Psoas muscle (tissue), 8 donors: ENCODE data around the gene ZNF841. TPM values are rescaled to one million over a fixed set of nuclear protein-coding genes. Genes with fewer than 3 reads are reported as not detected.

Experiments used
- ATAC-seq, 4 donors: fragments of 200-7000 bp; cut with Tn5 transposase; one replicate each; pipeline ENCODE4 v1.9.1; 2020; ENCODE audit warnings: moderate library complexity in 3 of 4, mild to moderate bottlenecking in 2 of 4
- DNase-seq, 2 donors: peaks; one replicate each; pipeline ENCODE4 v3.0.0-alpha.2; 2020
- H3K27ac ChIP-seq: fragments of 200-600 bp; one replicate; pipeline ENCODE4 v1.8.0; 2022
- H3K27me3 ChIP-seq, 3 donors: fragments of 200-600 bp in 1 of 3; one replicate each; pipeline versions ENCODE4 v1.6.1 to v1.8.0; 2013 to 2022; ENCODE audit warnings: low read length in 2 of 3, mild to moderate bottlenecking in 2 of 3, moderate library complexity in 1 of 3; ENCODE audit not compliant: insufficient read depth in 3 of 3
- H3K36me3 ChIP-seq, 2 donors: fragments of 200-600 bp in 1 of 2; one replicate each; pipeline versions ENCODE4 v1.6.1 to v1.8.0; 2013 to 2022; ENCODE audit warnings: low read depth in 1 of 2, mild to moderate bottlenecking in 1 of 2, moderate library complexity in 1 of 2; ENCODE audit not compliant: insufficient read depth in 1 of 2
- H3K4me1 ChIP-seq: fragments of 200-600 bp; one replicate; pipeline ENCODE4 v1.8.0; 2022
- H3K4me3 ChIP-seq: fragments of 200-600 bp; one replicate; pipeline ENCODE4 v1.8.0; 2022; ENCODE audit warnings: mild to moderate bottlenecking
- H3K9me3 ChIP-seq: fragments of 200-600 bp; one replicate; pipeline ENCODE4 v1.8.0; 2022
- CTCF ChIP-seq: fragments of 200-600 bp; IDR thresholded peaks from one replicate; pipeline ENCODE4 v1.8.0; 2022; ENCODE audit warnings: antibody characterized with exemption
- WGBS, 3 donors: extraction: QIAGEN DNeasy Blood & Tissue Kit; methylation state at CpG; one replicate each; pipeline versions ENCODE4 v1.1.6 to v1.1.7; 2013; 5-methylcytosine and 5-hydroxymethylcytosine counted together
- intact Hi-C, 2 donors: fragments of 100-400 bp; cut with DNase I; formaldehyde crosslinking; loops; one replicate each; pipeline versions ENCODE4 v1.11.0 to v1.14.2; 2022
- polyA plus RNA-seq, 3 donors: library from polyadenylated mRNA; stranded (reverse); fragments of 200-250 nt; gene quantifications; one replicate each; pipeline ENCODE4 v1.2.3, GENCODE V29; 2013
- total RNA-seq, 4 donors: library from RNA; stranded (reverse); fragmentation: NEBNext Ultra II Directional in 2 of 4; extraction: Animal tissue kit (Norgen Biotek cat#: 25700) in 2 of 4; gene quantifications; one replicate each; pipeline versions ENCODE4 v1.2.1 to v1.2.4, GENCODE V29; 2021 to 2023
- donor health status: healthy with polysubstance abuse.
- donor health status: DM: no; HTN: no; CAD: no; lungs with moderate emphysema.
- donor health status: Bipolar disorder and iron deficiency.
- donor health status: healthy.
- donor health status: DM: yes; HTN: yes; CAD: no.
- donor health status: DM: no; HTN: no; CAD: no.
- donor health status: DM: no; HTN: no; CAD: no.
- donor health status: DM: yes; HTN: yes; CAD: no.

The ZNF841 gene
- total and polyA plus RNA-seq, 7 donors = 1.2 to 4.4 (median 3.1) TPM

- peaks cover 26 to 44% of the 10 kb centered on the region in 2 donors for H3K36me3 ChIP-seq
- peaks cover 100% of the 10 kb centered on the region for H3K9me3 ChIP-seq
- H3K4me1 ChIP-seq = no peaks in the 10 kb centered on the region
- no peaks in the 10 kb centered on the region for H3K27me3 ChIP-seq
- no peak for TF ChIP-seq CTCF
- intact Hi-C loops = no loop called here
- no peak overlapping the region for H3K4me3 ChIP-seq
- DNase-seq = no peak
- no peak for ATAC-seq
- WGBS, 3 donors = 97 to 98% (median 97%) methylated on average over 12 of the region's 12 CpGs
- no peak overlapping the region for H3K27ac ChIP-seq
Observed at GRCh38 chr19:52115526-52116053, 20.0 kb upstream of the ZNF841 start.

GRCh38 chr19:52114691-52115090, 19.1 kb upstream of the ZNF841 start:
- Histone ChIP-seq H3K4me3 (no peak overlapping the region), H3K9me3 (peaks cover 100% of the 10 kb centered on the region), H3K27me3 (no peaks in the 10 kb centered on the region), H3K36me3 (peaks cover 26 to 36% of the 10 kb centered on the region in 2 donors), H3K4me1 (no peaks in the 10 kb centered on the region), H3K27ac (no peak overlapping the region)
- 96 to 98% (median 97%) methylated on average over 5 of the region's 5 CpGs for WGBS, 3 donors
- intact Hi-C loops = no loop called here
- no peak for DNase-seq
- no peak for TF ChIP-seq CTCF
- no peak for ATAC-seq

- H3K4me1 ChIP-seq = no peaks in the 10 kb centered on the region
- no peak overlapping the region for H3K4me3 ChIP-seq
- ATAC-seq (no peak), DNase-seq (no peak)
- intact Hi-C loops = no loop called here
- H3K27ac ChIP-seq = no peak overlapping the region
- peaks cover 97% of the 10 kb centered on the region for H3K9me3 ChIP-seq
- no peak for TF ChIP-seq CTCF
- WGBS, 3 donors = 68 to 90% (median 79%) methylated on average over 3 of the region's 3 CpGs
- no peaks in the 10 kb centered on the region for H3K27me3 ChIP-seq
- peaks cover 17 to 22% of the 10 kb centered on the region in 2 donors for H3K36me3 ChIP-seq
Observed at GRCh38 chr19:52112624-52113023, 17.1 kb upstream of the ZNF841 start.

- intact Hi-C loops = no loop called here
- 75 to 89% (median 86%) methylated on average over 6 of the region's 6 CpGs for WGBS, 3 donors
- no peak overlapping the region for H3K4me3 ChIP-seq
- H3K9me3 ChIP-seq = peaks cover 85% of the 10 kb centered on the region
- H3K4me1 ChIP-seq = no peaks in the 10 kb centered on the region
- H3K27ac ChIP-seq = no peak overlapping the region
- DNase-seq (no peak), ATAC-seq (no peak)
- TF ChIP-seq CTCF = no peak
- H3K36me3 ChIP-seq = peaks cover 4 to 9% of the 10 kb centered on the region in 2 donors
- no peaks in the 10 kb centered on the region for H3K27me3 ChIP-seq
Observed at GRCh38 chr19:52110780-52111179, 15.2 kb upstream of the ZNF841 start.

- Histone ChIP-seq H3K27ac (no peak overlapping the region), H3K36me3 (no peaks in the 10 kb centered on the region), H3K27me3 (no peaks in the 10 kb centered on the region), H3K4me3 (no peak overlapping the region), H3K9me3 (peaks cover 56% of the 10 kb centered on the region), H3K4me1 (no peaks in the 10 kb centered on the region)
- WGBS, 3 donors = 97 to 100% (median 98%) methylated on average over 1 of the region's 1 CpG
- intact Hi-C loops = no loop called here
- DNase-seq (no peak), ATAC-seq (no peak)
- TF ChIP-seq CTCF = no peak
Observed at GRCh38 chr19:52102782-52103181, 7.2 kb upstream of the ZNF841 start.
